ENCODE results near the gene DCTN2.

The DCTN2 gene

GRCh38 chr12:57522887-57523705 lies 23.9 kb downstream of the DCTN2 start:
- H3K4me3 ChIP-seq (replicated peaks in 1 of 2; ENCODE audit: low read depth in 2 of 2, low read length in 2 of 2): peak overlapping the region; percentile 84 to 86
- DNase-seq (ENCODE audit: low read depth in 2 of 2): peak; percentile 44 to 79
- TF ChIP-seq CTCF (IDR thresholded peaks at IDR 0.05; ENCODE audit: low read depth, low read length): no peak

GRCh38 chr12:57522011-57522886 lies 24.7 kb downstream of the DCTN2 start, which contains the start of gene MBD6:
Gene MBD6 (plus strand): TSS chr12:57522824. CDS start chr12:57524304, 1,480 bp downstream.
- no peak for TF ChIP-seq CTCF (IDR thresholded peaks at IDR 0.05; ENCODE audit: low read depth, low read length)
- peak within 1 kb of the TSS; percentile 84 to 86 for H3K4me3 ChIP-seq (replicated peaks in 1 of 2; ENCODE audit: low read depth in 2 of 2, low read length in 2 of 2)
- DNase-seq (ENCODE audit: low read depth in 2 of 2): peak; percentile 92 to 95

GRCh38 chr12:57521525-57522010 lies 25.4 kb downstream of the DCTN2 start:
- no peak for TF ChIP-seq CTCF (IDR thresholded peaks at IDR 0.05; ENCODE audit: low read depth, low read length)
- H3K4me3 ChIP-seq (replicated peaks in 1 of 2; ENCODE audit: low read depth in 2 of 2, low read length in 2 of 2): no peak overlapping the region
- DNase-seq (ENCODE audit: low read depth in 2 of 2): peak in 1 of 2 donors; percentile 55

- TF ChIP-seq CTCF (IDR thresholded peaks at IDR 0.05; ENCODE audit: low read depth, low read length): no peak
- peak within 1 kb of the TSS; percentile 90 to 97 for H3K4me3 ChIP-seq (replicated peaks in 1 of 2; ENCODE audit: low read depth in 2 of 2, low read length in 2 of 2)
- DNase-seq (ENCODE audit: low read depth in 2 of 2): peak; percentile 99 to 100
Observed at GRCh38 chr12:57520053-57520818, 26.8 kb downstream of the DCTN2 start, which contains the start of gene DDIT3. Gene DDIT3 (minus strand): TSS chr12:57520514. CDS start chr12:57517406, 3,108 bp downstream.

- peak overlapping the region; percentile 90 to 97 for H3K4me3 ChIP-seq (replicated peaks in 1 of 2; ENCODE audit: low read depth in 2 of 2, low read length in 2 of 2)
- no peak for DNase-seq (ENCODE audit: low read depth in 2 of 2)
- TF ChIP-seq CTCF (IDR thresholded peaks at IDR 0.05; ENCODE audit: low read depth, low read length): no peak
Observed at GRCh38 chr12:57519796-57520052, 27.3 kb downstream of the DCTN2 start.

Data from cardiac fibroblast (primary cell).